Neutrophil (primary cell): ENCODE measurements around the gene TSPAN7.

Experiments used
- H3K27ac ChIP-seq: fragments of 200-600 bp; sonication (generic); 2 replicates; pipeline ENCODE4 v1.5.1; 2016; ENCODE audit warnings: mild to moderate bottlenecking, moderate library complexity
- H3K27me3 ChIP-seq: fragments of 200-600 bp; sonication (generic); 2 replicates; pipeline ENCODE4 v1.6.0; 2016; ENCODE audit warnings: mild to moderate bottlenecking
- H3K36me3 ChIP-seq: fragments of 200-600 bp; sonication (generic); 2 replicates; pipeline ENCODE4 v1.5.1; 2017
- H3K4me1 ChIP-seq, 2 experiments: fragments of 200-600 bp in 1 of 2; sonication (generic) in 1 of 2; 1 replicate in 1 of 2; 2 replicates in 1 of 2; pipeline versions ENCODE4 v1.5.1 to v1.6.1; 2013 to 2016; ENCODE audit warnings: low read depth in 1 of 2, low read length in 1 of 2, mild to moderate bottlenecking in 1 of 2, moderate library complexity in 1 of 2; ENCODE audit not compliant: control insufficient read depth in 1 of 2, insufficient read depth in 1 of 2
- H3K4me3 ChIP-seq, 2 experiments: fragments of 200-600 bp in 1 of 2; sonication (generic) in 1 of 2; 1 replicate in 1 of 2; 2 replicates in 1 of 2; pipeline ENCODE4 v1.5.1; 2013 to 2016; ENCODE audit warnings: low read depth in 1 of 2, low read length in 1 of 2, mild to moderate bottlenecking in 1 of 2, moderate library complexity in 1 of 2
- H3K9me3 ChIP-seq: fragments of 200-600 bp; sonication (generic); 2 replicates; pipeline ENCODE4 v1.5.1; 2016
- TF ChIP-seq, protein P1 (sequence below): fragments of 200-600 bp; sonication (generic); IDR thresholded peaks from 2 replicates; pipeline ENCODE4 v1.5.1; 2016; ENCODE audit warnings: antibody characterized with exemption

Gene TSPAN7

DNA sequence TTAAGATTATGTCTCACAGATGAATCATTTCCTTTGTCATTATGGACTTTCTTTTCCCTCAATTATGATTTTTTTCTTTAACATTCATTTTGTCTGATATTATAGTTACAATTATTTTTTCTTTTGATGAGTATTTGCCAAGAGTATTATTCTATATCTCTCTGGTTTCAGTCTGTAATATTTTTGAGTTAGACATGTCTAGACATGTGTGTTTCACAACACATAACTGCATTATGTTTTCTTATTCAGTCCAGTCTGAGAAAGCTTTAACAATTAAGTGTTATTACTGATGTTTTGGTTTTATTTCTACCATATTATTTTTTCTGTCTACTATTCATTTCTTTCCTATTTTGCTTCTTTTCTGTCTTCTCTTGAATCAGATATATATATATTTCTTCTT lies 131.6 kb downstream of the TSPAN7 start:
- Histone ChIP-seq H3K9me3 (no peaks in the 10 kb centered on the region), H3K27me3 (no peaks in the 10 kb centered on the region), H3K36me3 (no peaks in the 10 kb centered on the region), H3K27ac (no peak overlapping the region), H3K4me3 (no peak overlapping the region), H3K4me1 (no peaks in the 10 kb centered on the region)
- TF ChIP-seq, protein P1, sequence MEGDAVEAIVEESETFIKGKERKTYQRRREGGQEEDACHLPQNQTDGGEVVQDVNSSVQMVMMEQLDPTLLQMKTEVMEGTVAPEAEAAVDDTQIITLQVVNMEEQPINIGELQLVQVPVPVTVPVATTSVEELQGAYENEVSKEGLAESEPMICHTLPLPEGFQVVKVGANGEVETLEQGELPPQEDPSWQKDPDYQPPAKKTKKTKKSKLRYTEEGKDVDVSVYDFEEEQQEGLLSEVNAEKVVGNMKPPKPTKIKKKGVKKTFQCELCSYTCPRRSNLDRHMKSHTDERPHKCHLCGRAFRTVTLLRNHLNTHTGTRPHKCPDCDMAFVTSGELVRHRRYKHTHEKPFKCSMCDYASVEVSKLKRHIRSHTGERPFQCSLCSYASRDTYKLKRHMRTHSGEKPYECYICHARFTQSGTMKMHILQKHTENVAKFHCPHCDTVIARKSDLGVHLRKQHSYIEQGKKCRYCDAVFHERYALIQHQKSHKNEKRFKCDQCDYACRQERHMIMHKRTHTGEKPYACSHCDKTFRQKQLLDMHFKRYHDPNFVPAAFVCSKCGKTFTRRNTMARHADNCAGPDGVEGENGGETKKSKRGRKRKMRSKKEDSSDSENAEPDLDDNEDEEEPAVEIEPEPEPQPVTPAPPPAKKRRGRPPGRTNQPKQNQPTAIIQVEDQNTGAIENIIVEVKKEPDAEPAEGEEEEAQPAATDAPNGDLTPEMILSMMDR = no peak

DNA sequence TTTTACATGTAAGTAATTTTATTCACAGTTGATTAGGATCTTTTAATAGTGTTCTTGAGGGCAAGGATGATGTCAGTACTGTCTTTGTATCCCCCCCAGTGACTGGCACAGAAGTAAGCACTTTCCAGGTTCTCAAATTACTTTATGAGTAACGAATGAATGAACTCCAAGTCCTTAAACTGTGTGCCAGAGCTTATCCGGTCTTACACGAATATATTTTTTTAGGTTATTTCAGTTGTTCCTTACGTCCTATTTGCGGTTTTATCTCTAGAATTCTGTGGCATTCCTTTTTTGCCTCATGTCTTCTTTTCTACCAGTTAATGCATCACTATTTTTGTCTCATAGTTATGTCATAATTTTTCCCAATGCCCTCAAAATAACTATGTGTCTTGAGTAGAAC lies 133.1 kb downstream of the TSPAN7 start:
- TF ChIP-seq, protein P1 = no peak
- Histone ChIP-seq H3K27me3 (no peaks in the 10 kb centered on the region), H3K36me3 (no peaks in the 10 kb centered on the region), H3K27ac (no peak overlapping the region), H3K9me3 (no peaks in the 10 kb centered on the region), H3K4me1 (no peaks in the 10 kb centered on the region), H3K4me3 (no peak overlapping the region)

DNA sequence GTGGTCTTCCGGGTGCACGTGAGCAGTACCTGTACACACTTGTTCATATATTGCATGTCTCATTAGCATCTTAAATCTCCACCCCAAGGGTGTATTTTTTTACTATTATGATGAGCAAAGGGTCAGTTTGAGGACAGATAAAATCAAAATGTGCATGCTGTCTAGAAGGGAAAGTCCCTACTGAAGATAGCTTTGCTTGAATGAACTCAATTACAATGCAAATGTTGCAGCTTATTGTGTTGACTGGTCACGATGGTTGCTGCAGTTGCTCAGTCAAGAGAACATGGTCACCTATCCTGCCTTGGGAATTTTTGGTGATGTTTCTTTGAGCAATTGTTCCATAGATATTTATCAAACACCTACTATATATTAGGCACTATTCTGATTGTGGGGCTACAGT lies 136.1 kb downstream of the TSPAN7 start:
- no peaks in the 10 kb centered on the region for H3K9me3 ChIP-seq
- TF ChIP-seq, protein P1 = no peak
- no peak overlapping the region for H3K27ac ChIP-seq
- H3K4me1 ChIP-seq = no peaks in the 10 kb centered on the region
- H3K27me3 ChIP-seq = no peaks in the 10 kb centered on the region
- H3K4me3 ChIP-seq = no peak overlapping the region
- H3K36me3 ChIP-seq = no peaks in the 10 kb centered on the region

DNA sequence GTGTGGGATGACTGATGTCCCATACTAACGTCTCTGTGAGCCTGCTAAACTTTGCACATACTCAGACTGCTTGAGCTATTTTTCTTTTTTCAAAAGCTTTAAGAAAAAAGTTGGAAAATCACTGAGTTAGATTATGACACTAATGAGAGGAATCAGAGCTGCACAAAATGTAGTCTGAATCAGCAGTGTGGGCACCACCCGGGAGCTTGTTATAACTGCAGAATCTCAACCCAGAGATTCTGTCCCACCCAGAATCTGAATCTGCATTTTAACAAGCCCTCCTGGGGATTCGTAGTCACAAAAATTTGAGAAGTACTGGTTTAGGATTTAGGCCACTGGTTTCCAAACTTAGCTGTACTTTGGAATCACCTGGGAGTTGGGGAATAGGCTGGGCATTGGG lies 137.8 kb downstream of the TSPAN7 start:
- no peaks in the 10 kb centered on the region for H3K4me1 ChIP-seq
- H3K4me3 ChIP-seq = no peak overlapping the region
- H3K27me3 ChIP-seq = no peaks in the 10 kb centered on the region
- no peaks in the 10 kb centered on the region for H3K9me3 ChIP-seq
- no peak overlapping the region for H3K27ac ChIP-seq
- no peaks in the 10 kb centered on the region for H3K36me3 ChIP-seq
- TF ChIP-seq, protein P1 = no peak

DNA sequence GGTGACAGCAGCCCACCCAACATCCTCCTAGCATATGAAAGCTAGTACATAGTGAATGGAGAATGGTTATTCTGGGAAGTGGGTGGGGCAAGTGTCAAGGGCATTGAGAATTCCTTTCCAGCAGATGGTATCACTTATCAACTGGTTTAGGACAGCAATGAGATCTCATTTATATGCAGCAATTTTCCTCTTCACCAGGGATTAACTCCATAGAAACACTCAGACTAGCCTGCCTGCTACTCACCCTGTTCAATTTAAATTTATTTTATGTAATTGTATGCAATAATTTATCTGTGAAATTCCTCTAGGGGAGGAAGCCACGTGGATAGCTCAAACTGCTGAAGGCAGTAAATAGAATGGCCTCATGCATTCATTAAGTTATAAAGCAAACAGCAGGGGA lies 138.4 kb downstream of the TSPAN7 start:
- TF ChIP-seq, protein P1 = no peak
- no peaks in the 10 kb centered on the region for H3K36me3 ChIP-seq

DNA sequence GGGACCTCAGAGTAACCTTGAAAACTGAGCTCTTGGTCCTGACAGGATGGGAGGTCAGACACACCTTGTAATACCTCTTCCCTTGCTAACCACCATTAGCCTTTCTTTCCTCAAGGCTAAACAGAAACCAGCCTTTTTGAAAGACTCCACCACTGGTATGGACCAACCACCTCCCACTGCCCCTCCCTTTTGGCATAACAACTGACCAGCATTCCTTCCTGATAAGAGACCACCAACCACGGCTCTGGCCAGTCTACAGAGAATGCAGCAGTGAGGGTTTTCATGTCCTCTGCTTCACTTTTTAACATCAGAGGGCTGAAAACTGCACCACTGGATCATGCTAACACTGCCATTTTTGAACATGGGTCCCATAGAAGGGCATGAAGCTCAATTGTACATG lies 139.7 kb downstream of the TSPAN7 start:
- TF ChIP-seq, protein P1 = no peak
- Histone ChIP-seq H3K4me3 (no peak overlapping the region), H3K36me3 (no peaks in the 10 kb centered on the region), H3K27me3 (no peaks in the 10 kb centered on the region), H3K9me3 (no peaks in the 10 kb centered on the region), H3K27ac (no peak overlapping the region), H3K4me1 (no peaks in the 10 kb centered on the region)

More for the DNA sequence above, 138.4 kb downstream of the TSPAN7 start:
- no peaks in the 10 kb centered on the region for H3K27me3 ChIP-seq
- no peaks in the 10 kb centered on the region for H3K4me1 ChIP-seq
- no peaks in the 10 kb centered on the region for H3K9me3 ChIP-seq
- no peak overlapping the region for H3K27ac ChIP-seq
- H3K4me3 ChIP-seq = no peak overlapping the region
